Glomerular endothelial cell (primary cell): ENCODE results near the gene CAMSAP1. TPM values are rescaled to one million over a fixed set of nuclear protein-coding genes. Genes with fewer than 3 reads are reported as not detected.
"Not testable (repeated sequence)": the region's sequence is repeated elsewhere in the genome, so short reads cannot be mapped to it uniquely, and the experiment has no call there.

ENCODE experiments used
- DNase-seq: peaks from one replicate; pipeline ENCODE4 v3.0.0-alpha.2; 2011; ENCODE audit warnings: low read depth, low spot score; ENCODE audit errors: extremely low read depth
- total RNA-seq: library from RNA; depleted of rRNA; stranded (reverse); fragments of >200 nt; gene quantifications from 2 replicates; pipeline ENCODE4 v1.2.3, GENCODE V29; 2015

The CAMSAP1 gene, protein sequence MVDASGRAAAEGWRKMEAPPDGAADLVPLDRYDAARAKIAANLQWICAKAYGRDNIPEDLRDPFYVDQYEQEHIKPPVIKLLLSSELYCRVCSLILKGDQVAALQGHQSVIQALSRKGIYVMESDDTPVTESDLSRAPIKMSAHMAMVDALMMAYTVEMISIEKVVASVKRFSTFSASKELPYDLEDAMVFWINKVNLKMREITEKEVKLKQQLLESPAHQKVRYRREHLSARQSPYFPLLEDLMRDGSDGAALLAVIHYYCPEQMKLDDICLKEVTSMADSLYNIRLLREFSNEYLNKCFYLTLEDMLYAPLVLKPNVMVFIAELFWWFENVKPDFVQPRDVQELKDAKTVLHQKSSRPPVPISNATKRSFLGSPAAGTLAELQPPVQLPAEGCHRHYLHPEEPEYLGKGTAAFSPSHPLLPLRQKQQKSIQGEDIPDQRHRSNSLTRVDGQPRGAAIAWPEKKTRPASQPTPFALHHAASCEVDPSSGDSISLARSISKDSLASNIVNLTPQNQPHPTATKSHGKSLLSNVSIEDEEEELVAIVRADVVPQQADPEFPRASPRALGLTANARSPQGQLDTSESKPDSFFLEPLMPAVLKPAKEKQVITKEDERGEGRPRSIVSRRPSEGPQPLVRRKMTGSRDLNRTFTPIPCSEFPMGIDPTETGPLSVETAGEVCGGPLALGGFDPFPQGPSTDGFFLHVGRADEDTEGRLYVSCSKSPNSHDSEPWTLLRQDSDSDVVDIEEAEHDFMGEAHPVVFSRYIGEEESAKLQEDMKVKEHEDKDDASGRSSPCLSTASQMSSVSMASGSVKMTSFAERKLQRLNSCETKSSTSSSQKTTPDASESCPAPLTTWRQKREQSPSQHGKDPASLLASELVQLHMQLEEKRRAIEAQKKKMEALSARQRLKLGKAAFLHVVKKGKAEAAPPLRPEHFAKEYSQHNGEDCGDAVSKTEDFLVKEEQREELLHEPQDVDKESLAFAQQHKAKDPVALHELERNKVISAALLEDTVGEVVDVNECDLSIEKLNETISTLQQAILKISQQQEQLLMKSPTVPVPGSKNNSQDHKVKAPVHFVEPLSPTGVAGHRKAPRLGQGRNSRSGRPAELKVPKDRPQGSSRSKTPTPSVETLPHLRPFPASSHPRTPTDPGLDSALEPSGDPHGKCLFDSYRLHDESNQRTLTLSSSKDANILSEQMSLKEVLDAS (N-terminal part only)
- total RNA-seq, result 22.1 and 37.7 TPM in 2 replicates

DNA sequence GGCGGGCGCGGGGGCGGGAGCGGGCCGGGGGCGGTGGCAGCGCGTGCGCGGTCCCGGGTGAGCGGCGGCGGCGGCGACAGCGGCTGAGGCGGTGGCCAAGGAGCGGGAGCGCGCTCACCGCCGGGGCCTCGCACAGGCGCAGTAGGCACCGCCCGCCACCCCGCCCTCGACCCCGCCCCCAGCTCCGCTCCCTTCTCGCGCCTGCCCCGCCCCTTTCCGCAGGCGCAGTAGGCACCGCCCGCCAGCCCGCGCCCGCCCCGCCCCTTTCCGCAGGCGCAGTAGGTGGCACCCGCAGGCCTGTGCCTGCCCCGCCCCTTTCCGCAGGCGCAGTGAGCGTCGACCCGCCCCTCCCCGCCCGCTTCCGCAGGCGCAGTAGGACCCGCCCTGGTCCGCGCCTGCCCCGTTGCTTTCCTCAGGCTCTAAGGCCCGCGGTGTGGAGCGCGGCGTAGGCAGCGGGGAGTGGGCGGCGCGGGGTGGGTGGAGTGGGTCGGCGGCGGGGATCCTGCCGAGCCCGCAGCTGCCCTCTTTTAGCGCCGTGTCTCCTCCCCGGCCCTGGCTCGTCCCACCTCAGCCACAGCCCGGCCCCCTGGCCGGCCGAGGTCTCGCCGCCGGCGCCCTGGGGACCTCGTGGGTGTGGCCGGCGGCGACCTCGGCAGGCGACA, at the start of gene CAMSAP1:
CAMSAP1 (minus strand) TSS at position 116 of the 662 bp plus-strand sequence. CDS start 387 bp downstream, outside the sequence.
- DNase-seq, result no peak

DNA sequence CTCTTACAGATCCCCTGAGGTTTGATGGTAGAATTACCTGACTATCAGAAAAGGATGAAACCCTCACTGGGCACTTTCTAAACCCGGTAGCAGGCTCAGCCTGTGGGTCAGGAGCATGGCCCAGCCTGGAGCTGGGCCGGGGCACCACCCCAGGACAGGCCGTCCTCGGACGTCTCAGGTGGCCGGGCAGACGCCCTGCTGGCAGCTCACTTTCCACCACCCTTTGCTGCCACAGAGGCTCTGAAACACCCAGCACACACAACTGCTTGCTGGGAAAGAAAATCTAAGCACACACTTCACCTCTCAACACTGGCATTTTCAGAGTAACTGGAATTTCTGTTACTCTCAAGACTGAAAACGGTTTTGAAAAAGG, 49.4 kb upstream of the CAMSAP1 start:
- no peak for DNase-seq

DNA sequence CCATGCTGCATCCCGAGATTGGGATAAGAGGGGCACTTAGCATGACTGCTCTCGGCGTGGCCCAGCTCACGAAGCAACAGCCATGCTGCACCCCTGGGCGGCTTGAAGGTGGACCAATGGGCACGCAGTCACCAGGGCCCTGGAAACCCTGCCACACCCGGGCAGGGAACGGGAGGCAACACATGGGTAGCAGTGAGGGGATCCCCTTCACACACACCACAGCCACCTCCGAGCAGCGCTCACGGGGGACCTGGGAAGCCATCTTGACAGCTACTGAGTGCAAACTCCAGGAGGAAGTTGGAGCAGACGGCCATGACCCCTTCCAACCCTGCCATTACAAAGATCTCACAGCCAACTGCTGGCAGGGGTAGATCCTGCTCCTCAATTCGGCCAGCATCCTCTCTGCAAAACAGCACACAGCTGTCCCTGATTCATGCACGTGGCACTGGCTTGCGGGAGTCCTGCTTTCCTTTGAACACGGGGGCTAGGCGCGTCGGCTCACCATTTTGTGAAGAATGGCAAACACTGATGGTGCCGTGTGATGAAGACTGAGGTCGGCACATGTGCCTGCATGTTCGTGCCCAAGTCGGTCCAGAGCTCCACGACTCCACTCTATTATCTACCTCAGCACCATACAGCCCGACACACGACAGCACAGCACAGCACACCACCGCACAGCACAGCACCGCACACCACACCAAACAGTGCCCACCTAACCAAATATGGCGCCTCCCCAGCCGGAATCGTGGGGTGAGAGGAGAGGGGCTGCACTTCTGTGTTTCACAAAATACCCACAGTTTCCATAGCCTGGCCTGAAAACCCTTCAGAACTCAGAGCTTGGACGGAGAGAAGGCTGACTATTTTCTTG, 48.8 kb upstream of the CAMSAP1 start:
- DNase-seq, result no peak

DNA sequence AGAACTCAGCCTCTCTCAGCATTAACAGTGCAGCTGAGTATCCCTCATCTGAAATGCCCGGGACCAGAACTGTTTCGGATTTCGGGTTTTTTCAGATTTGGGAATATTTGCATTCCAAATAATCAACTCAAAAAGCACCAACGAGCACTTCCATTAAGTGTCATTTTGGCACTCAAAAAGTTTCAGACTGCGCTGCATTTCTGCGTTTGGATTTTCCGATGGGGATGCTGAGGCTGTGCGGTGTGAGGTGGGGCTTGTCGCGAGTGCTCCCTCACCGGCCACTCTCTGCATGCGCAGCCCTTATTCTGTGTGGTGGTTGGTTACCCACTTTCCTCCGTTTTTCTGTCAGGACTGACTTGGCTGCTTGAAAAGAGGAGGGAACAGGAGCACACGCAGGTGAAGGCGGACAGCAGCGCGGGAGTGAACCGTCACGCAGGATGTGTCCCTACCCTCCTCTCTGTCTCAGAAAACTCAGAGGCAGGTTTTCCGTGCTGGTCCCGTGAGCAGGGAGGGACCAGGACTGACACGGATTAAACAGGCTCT, 45.4 kb upstream of the CAMSAP1 start:
- no peak for DNase-seq

DNA sequence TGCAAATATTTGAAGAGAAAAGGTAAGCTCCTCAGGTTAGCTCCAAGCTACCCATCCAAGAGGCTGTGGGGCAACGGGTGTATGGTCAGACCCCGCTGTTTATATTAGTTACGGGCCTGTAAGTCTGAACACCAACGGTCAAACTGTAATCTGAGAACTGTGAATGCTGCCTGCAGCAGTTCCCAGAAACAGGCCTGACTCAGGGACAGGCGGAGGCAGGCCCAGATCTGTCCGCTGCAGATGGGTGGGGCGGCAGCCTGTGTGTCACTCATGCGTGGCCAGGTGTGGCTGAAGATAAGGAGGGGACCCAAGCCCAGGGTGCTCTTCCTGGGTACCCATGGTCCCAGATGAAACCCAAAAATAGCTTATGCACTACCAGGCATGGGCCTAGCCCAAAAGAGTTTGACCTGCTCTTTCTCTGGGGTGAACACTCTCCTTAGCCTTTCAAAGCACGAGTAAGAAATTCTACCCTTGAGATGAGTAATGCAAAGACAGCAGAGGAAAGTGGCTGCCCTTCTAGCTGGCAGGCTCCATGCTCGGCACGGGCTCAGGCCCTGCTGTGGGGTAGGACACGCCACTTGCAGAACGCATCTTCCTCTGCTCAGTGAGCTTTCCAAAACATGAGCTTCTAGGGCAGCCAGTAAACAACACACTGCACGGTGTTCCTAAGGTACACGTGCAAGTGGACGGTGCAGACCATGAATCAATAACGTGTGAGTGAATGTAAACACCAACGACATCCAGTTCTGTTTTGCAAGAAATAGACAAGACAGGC, 44.7 kb upstream of the CAMSAP1 start:
- DNase-seq, result no peak

DNA sequence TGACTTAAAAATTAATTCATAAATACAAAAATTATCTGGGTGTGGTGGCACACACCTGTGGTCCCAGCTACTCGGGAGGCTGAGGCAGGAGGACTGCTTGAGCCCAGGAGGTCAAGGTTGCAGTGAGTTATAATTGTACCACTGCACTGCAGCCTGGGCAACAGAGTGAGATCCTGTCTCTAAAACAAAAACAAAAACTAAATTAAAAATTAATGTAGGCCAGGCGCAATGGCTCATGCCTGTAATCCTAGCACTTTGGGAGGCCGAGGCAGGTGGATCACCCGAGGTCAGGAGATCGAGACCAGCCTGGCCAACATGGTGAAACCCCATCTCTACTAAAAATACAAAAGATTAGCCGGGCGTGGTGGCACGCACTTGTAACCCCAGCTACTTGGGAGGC, 44.0 kb upstream of the CAMSAP1 start:
- not testable (repeated sequence) for DNase-seq

DNA sequence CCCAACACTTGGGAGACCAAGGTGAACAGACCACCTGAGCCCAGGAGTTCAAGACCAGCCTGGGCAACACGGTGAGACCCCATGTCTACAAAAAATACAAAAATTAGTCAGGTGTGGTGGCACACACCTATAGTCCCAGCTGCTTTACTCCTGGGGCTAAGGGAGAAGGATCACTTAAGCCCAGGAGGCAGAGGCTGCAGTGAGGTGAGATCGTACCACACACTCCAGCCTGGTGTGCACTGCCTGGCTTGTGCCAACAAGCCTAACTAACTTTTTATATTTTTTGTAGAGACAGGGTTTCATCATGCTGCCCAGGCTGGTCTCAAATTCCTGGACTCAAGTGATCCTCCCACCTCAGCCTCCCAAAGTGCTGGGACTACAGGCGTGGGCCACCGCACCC, 43.5 kb upstream of the CAMSAP1 start:
- not testable (repeated sequence) for DNase-seq

DNA sequence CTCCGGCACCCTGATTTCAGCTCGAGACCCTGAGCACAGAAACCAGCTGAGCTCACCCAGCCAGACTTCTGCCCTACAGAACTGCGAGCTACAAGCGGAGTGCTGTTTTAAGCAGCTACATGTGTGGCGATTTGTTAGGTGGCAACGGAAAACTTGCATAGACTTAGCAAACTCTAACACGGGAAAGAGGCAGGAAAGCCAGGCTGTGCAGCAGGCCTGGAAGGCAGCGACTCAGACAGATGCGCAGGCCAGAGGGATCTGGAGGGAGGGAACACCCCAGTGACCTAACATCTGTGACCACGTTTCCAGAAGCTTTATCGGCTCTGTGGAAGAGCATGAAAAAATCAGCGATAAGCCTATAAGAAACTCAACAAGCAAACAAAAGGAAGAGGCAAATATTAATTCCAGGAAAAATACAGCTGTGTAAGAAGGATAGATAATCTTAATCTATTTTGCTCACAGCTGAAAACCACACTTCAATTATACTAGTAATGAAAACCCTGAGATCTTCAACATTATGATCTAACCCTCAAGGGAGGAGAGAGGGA, 42.9 kb upstream of the CAMSAP1 start:
- no peak for DNase-seq

DNA sequence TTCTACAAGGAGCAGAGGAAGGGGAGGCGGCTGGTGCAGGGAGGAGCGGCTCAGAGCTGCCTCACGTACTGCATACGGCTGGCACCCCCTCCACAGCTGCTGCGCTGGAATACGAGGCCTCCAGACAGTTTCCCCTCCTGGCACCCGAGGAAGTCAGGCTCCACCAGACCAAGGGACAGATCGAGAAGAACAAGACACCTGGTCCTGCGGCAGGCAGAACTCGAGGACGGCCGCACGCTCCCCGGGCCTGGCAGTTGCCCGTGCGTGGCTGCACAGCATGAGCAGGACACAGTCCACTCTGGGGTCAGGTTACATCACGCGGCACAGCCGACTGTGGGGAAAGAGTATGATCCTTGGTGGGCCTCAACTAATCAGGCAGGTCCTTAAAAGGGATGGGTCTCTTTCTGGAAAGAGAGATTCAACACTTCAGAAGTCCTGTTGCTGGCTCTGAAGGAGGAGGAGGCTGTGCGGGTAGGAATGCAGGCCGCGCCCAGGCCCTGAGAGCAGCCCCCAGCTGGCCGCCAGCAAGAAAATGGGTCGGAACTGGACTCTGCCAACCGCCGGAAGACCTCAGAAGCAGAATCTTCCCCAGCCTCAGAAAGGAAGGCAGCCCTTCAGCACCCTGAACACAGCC, 42.3 kb upstream of the CAMSAP1 start:
- DNase-seq, result no peak

DNA sequence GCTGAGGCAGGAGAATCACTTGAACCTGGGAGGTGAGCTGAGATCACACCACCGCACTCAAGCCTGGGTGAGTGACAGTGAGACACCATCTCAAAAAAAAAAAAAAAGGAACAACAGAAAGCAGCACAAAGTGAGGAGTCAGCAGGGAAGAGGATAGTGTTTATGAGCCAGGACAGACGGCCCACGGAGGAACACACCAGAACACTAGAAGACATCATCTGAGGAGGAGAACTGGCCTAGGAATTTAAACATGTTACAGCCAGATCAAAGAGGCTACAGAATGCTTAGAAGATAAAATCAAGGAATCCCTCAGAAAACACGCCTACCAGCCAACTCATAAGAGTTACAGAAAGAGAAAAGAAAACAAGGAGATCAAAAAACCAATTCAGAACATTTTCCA, 41.6 kb upstream of the CAMSAP1 start:
- DNase-seq, result no peak

DNA sequence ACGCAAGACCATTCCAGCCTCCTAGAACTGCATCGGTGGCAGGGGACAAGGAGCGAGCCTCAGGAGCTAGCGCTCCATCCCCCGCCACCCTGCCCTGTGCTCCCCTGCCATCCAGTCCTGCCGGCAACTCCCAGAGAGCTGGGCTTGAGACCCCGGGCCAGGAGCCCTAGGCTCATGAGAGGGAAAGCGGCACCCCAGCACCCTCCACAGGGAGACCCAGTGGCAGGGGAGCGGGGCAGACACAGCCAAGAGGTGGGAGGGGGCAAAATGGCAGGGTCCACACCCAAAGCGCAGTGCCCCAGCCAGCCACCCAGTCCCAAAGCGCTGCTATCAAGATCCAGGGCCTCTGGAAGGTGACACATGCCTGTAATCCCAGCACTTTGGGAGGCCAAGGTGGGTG, 41.1 kb upstream of the CAMSAP1 start:
- no peak for DNase-seq

DNA sequence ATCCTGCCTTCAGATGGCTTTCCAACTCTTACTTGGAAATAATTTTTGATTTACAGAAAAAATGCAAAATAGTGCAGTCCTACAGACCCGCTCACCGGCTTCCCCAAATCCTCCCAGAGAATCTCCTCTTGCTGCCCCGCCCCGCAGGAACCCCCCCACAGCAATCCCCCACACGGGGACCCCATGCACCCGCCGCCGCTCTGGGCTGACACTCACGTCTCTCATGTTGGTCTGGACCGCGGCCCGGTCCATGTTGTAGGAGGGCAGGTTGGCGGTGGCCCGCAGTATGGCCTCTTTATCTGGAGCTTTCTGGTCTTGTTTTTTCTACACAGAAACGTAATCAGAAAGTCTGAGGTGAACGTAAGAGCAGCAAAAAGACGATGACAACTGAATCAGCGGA, 40.2 kb upstream of the CAMSAP1 start:
- DNase-seq, result no peak

DNA sequence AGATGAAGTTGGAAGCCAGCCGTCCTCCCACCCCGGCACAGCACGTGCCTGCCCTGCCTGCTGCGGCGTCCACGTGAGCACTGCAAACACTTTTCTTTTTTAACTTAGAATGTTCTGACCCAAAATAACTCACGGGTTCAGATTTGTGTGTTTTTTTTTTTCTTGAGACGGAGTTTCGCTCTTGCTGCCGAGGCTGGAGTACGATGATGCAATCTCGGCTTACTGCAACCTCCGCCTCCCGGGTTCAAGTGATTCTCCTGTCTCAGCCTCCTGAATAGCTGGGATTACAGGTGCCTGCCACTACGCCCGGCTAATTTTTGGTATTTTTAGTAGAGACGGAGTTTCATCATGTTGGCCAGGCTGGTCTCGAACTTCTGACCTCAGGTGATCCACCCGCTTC, 39.8 kb upstream of the CAMSAP1 start:
- DNase-seq, result not testable (repeated sequence)

DNA sequence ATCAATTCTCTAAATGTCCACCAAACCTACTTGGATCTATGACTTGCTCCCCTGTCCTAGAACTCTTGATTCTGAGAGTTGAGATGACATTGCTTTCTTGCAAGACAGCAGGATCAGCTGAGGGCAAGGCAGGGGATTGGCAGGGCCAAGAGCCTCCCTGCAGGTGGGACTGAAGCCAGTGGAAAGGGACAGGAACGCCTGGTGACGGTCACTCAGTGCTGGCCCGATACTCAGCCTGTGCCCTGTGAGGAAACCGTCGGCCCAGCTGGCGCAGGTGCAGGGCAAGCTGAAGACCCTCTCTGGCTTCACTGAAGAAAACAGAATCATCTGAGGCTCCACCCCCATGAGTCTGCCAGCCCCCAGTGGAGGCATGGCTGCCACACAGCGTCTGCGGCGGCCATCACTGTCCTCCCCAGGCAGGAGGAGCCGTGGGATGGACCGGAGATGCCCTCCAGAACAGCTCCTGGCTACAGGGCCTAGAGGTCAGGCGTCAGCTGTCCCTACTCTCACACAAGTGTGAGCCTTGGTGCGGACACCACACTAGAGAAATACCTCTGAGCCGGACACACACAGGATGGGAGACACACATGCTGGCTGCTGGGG, 39.1 kb upstream of the CAMSAP1 start:
- DNase-seq, result no peak

DNA sequence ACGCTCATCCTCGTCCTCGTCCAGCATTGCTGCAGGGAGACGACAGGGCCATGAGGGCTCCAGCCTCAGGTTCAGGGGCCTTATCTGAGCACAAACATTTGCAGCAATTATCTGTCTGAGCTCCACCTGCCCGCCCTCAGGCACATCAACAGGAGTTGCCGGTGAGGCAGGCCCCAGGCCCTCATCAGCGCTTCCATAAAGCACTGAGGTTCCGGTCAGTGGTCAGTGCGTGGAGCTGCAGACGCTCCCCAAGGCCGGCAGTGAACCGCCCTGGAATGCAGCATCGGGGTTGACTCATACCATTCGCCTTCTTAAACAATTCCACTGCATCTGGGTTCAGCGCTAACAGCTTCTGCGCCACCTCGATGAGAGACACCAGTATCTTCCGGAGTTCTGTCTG, 38.6 kb upstream of the CAMSAP1 start:
- no peak for DNase-seq

DNA sequence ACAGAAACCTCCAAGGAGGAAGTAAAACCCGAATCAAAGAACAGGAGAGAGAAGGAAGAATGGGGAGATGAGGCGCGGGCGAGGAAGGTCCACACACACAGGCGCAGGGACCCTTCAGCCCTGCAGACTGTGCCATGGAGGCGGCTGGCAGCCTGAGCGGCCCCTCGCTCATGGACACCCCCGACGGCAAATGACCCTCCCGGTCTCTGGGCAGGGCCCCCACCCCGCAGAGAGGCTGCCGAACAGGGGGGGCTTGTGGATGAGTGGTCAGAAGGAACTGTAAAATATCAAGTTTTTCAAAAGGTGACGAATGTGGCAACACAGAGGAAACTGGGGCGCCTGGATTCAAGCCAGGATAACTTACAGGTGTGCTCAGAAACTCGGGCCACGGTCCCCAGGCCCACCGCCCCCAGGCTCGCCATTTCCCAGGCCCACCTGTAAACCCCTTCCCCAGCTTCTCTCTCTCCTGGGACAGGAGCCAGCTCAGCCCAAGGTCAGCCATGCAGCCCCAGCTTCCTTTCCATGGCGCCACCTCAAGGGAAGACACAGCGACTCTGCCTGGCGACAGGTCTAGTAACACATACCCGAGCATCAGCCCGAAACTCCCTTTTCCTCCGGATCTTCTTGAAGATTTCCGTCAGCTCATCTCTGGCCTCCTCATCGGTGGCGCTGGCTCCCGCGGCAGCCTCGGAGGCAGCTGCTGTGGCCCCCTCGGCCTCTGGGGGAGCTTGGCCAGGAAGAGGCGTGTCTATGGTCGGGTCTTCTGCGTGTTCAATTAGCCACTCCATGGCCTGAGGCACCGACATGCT, 37.3 kb upstream of the CAMSAP1 start:
- no peak for DNase-seq

DNA sequence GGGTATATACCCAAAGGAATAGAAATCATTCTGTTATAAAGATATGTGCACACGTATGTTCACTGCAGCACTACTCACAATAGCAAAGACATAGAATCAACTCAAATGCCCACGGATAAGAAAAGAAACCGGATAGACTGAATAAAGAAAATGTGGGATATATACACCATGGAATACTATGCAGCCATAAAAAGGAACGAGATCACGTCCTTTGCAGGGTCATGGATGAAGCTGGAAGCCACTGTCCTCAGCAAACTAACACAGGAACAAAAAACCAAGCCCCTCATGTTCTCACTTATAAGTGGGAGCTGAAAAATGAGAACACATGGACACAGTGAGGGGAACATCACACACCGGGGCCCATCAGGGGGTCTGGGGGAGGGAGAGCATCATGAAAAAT, 36.3 kb upstream of the CAMSAP1 start:
- DNase-seq, result not testable (repeated sequence)
